Measurements from ENCODE around the gene REEP5. TPM values are rescaled to one million over a fixed set of nuclear protein-coding genes. Genes with fewer than 3 reads are reported as not detected.

The REEP5 gene
- 112 TPM for total RNA-seq (2021; ENCODE audit: unreplicated experiment)
- 219 TPM for polyA plus RNA-seq (2012; ENCODE audit: insufficient read length)
- Bru-seq, nascent RNA: percentile 90 among the genes with signal in this experiment
- BruChase-seq, experiment 1, labeled RNA remaining after a 2-hour chase: percentile 85 among the genes with signal in this experiment
- BruChase-seq, experiment 2, labeled RNA remaining after a 6-hour chase: percentile 92 among the genes with signal in this experiment
- long read RNA-seq, transcript REEP5-202 (5 exons, 3,326 nt): major isoform, 244 of 281 reads
- long read RNA-seq, partial matches to known transcripts: 7 of 281 reads
- long read RNA-seq, other reads (novel, unspliced or antisense): 30 of 281 reads

DNA sequence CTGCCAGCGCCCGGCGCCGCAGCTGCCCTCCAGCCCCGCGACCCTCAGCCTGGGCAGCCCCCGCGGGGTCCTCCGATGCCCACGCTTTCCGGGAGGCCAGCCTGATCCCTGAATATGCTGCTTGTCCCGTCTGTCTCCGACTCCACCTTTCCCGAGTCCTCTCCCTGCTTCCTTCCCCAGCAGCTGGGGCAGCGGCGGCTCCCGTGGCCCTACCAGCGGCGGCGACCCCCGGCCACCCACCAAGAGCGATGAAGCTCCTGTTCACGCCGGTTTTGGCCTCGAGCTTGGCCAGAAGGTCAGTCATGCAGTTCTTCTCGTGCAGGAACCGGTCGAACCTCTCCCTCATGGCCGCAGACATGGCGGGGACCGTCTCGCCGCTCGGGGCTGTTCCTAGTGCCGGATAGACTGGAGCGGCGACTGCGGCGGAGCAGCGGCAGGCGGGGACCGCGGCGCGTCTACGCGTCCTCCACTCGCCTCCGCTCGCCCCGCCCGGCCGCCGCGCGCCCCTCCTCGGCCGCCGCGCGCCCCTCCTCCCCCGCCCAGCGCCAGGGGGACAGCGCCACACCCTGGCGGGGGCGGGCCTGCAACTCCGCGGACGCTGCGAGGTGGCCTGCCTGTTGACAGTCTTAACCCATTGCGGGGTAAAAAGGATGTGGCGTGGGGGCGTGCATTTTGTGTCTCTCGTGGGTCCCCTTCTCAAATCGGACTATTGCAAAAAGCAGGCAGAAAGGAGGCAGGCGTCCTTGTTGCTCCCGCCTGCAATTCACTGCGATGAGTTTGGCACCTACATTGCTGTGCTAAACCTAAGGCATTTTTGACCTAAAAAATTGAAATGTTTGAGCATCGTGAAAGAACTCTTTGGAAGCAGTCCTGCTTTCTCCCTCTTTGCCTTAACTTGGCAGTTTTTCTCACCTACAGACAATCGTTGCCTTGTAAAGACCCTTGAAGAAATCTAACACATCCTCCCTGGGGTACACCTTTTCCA lies at the start of gene REEP5:
Gene REEP5 (minus strand): TSS at position 395 of the 985 bp plus-strand sequence. CDS start 37 bp downstream, at position 358.
- Histone ChIP-seq H3K27ac (ENCODE audit: low read length) (peak within 1 kb of the TSS; percentile 89), H3K9me3 (ENCODE audit: control insufficient read depth, insufficient read depth, low read depth, low read length) (no peaks in the 10 kb centered on the region), H3K4me3 (ENCODE audit: low read depth in 2 of 2, low read length in 2 of 2) (peak within 1 kb of the TSS; percentile 89 to 92), H3K27me3 (ENCODE audit: control insufficient read depth, insufficient read depth, low read length) (no peaks in the 10 kb centered on the region), H3K36me3 (ENCODE audit: control insufficient read depth, insufficient read depth, low read length) (peaks cover 9% of the 10 kb centered on the region), H3K4me1 (ENCODE audit: control insufficient read depth, insufficient read depth, low read length) (peaks cover 35% of the 10 kb centered on the region)
- ChIA-PET CTCF (interaction anchor here (0.5 to 0.6 kb wide), 3 partner anchors 28 to 673 kb away, joined by 3 to 6 read pairs (median 3); no protein-coding TSS in a partner anchor), POLR2A (interaction anchor here (2.3 kb wide), 1 partner anchor 54 kb away, joined by 6 read pairs; the partner anchor contains the start of gene DCP2)
- TF ChIP-seq SIN3A (IDR thresholded peaks at IDR 0.05; ENCODE audit: borderline replicate concordance, insufficient read depth, low read depth, low read length): peak; percentile 62; the same call in 1 of the 2 replicates
- TF ChIP-seq, protein P1, sequence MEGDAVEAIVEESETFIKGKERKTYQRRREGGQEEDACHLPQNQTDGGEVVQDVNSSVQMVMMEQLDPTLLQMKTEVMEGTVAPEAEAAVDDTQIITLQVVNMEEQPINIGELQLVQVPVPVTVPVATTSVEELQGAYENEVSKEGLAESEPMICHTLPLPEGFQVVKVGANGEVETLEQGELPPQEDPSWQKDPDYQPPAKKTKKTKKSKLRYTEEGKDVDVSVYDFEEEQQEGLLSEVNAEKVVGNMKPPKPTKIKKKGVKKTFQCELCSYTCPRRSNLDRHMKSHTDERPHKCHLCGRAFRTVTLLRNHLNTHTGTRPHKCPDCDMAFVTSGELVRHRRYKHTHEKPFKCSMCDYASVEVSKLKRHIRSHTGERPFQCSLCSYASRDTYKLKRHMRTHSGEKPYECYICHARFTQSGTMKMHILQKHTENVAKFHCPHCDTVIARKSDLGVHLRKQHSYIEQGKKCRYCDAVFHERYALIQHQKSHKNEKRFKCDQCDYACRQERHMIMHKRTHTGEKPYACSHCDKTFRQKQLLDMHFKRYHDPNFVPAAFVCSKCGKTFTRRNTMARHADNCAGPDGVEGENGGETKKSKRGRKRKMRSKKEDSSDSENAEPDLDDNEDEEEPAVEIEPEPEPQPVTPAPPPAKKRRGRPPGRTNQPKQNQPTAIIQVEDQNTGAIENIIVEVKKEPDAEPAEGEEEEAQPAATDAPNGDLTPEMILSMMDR (IDR thresholded peaks at IDR 0.05): peak; percentile 97
- TF ChIP-seq, protein P2, sequence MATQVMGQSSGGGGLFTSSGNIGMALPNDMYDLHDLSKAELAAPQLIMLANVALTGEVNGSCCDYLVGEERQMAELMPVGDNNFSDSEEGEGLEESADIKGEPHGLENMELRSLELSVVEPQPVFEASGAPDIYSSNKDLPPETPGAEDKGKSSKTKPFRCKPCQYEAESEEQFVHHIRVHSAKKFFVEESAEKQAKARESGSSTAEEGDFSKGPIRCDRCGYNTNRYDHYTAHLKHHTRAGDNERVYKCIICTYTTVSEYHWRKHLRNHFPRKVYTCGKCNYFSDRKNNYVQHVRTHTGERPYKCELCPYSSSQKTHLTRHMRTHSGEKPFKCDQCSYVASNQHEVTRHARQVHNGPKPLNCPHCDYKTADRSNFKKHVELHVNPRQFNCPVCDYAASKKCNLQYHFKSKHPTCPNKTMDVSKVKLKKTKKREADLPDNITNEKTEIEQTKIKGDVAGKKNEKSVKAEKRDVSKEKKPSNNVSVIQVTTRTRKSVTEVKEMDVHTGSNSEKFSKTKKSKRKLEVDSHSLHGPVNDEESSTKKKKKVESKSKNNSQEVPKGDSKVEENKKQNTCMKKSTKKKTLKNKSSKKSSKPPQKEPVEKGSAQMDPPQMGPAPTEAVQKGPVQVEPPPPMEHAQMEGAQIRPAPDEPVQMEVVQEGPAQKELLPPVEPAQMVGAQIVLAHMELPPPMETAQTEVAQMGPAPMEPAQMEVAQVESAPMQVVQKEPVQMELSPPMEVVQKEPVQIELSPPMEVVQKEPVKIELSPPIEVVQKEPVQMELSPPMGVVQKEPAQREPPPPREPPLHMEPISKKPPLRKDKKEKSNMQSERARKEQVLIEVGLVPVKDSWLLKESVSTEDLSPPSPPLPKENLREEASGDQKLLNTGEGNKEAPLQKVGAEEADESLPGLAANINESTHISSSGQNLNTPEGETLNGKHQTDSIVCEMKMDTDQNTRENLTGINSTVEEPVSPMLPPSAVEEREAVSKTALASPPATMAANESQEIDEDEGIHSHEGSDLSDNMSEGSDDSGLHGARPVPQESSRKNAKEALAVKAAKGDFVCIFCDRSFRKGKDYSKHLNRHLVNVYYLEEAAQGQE (IDR thresholded peaks at IDR 0.05; ENCODE audit: insufficient read depth in 1 of 2, low read depth in 2 of 2, low read length in 1 of 2): no peak
- peak; percentile 86 for TF ChIP-seq POLR2AphosphoS5 (IDR thresholded peaks at IDR 0.05; ENCODE audit: low read depth, low read length)
- TF ChIP-seq TCF7L2 (IDR thresholded peaks at IDR 0.05; ENCODE audit: low read depth, low read length): no peak
- BruUV-seq (replicated peaks): no TSS peak
- ATAC-seq: peak; percentile 94
- in situ Hi-C loops (cut with HindIII; ENCODE audit: low pct_unique_long_range_greater_than_20kb, low sequenced_read_pairs) (no loop called here), intact Hi-C loops (cut with micrococcal nuclease; ENCODE audit: unreplicated experiment) (loop anchor here (5.0 kb wide), 1 partner anchor 35 kb away; no protein-coding TSS in a partner anchor)
- no peak for DNase-seq (ENCODE audit: low read depth, low spot score)

DNA sequence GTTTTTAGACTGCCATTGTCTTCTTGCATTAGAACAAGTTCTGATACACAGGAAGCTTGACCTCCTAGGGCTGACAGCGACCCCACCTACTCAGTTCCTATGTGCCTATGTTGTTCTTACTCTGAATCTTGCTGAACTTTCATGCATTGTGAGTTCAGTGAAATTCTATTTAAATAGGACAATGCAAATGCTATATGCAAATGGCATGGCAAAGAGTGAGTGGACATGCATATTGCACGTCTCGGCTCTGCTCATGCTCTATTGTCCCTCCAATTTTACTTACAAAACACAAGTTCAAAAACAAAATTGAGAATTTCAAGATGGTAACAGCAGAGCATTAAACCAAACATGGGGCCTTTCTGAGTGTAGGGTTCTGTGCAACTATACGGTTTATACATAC lies 49.2 kb upstream of the REEP5 start:
- Histone ChIP-seq H3K27ac (ENCODE audit: low read length) (no peak overlapping the region; the same call in 1 of the 2 replicates), H3K4me3 (ENCODE audit: low read depth in 2 of 2, low read length in 2 of 2) (no peak overlapping the region), H3K27me3 (ENCODE audit: control insufficient read depth, insufficient read depth, low read length) (no peaks in the 10 kb centered on the region), H3K4me1 (ENCODE audit: control insufficient read depth, insufficient read depth, low read length) (peaks cover 33% of the 10 kb centered on the region), H3K36me3 (ENCODE audit: control insufficient read depth, insufficient read depth, low read length) (no peaks in the 10 kb centered on the region), H3K9me3 (ENCODE audit: control insufficient read depth, insufficient read depth, low read depth, low read length) (no peaks in the 10 kb centered on the region)
- TF ChIP-seq SIN3A (IDR thresholded peaks at IDR 0.05; ENCODE audit: borderline replicate concordance, insufficient read depth, low read depth, low read length) (no peak), TCF7L2 (IDR thresholded peaks at IDR 0.05; ENCODE audit: low read depth, low read length) (no peak), POLR2AphosphoS5 (IDR thresholded peaks at IDR 0.05; ENCODE audit: low read depth, low read length) (no peak)
- TF ChIP-seq, protein P2 (IDR thresholded peaks at IDR 0.05; ENCODE audit: insufficient read depth in 1 of 2, low read depth in 2 of 2, low read length in 1 of 2): no peak
- TF ChIP-seq, protein P1 (IDR thresholded peaks at IDR 0.05): no peak
- POLR2A ChIA-PET: no interaction called here
- DNase-seq (ENCODE audit: low read depth, low spot score): no peak
- in situ Hi-C loops (cut with HindIII; ENCODE audit: low pct_unique_long_range_greater_than_20kb, low sequenced_read_pairs): no loop called here
- BruUV-seq (replicated peaks): no TSS peak
- intact Hi-C loops (cut with micrococcal nuclease; ENCODE audit: unreplicated experiment): no loop called here
- ATAC-seq: no peak
- CTCF ChIA-PET: no interaction called here
